Activated CD8-positive, alpha-beta memory T cell treated with anti-CD3 and anti-CD28 coated beads, Interleukin-2, amount 10 ng/mL, durations not matched to agents 7 days and 5 days (primary cell): ENCODE data around the gene EML5. TPM values are rescaled to one million over a fixed set of nuclear protein-coding genes. Genes with fewer than 3 reads are reported as not detected.
"Not testable (repeated sequence)": the region's sequence is repeated elsewhere in the genome, so short reads cannot be mapped to it uniquely, and the experiment has no call there.

Experiments used
- ATAC-seq: fragments of 150-1000 bp; cut with Tn5 transposase; one replicate; pipeline ENCODE4 v1.10.0; 2021; ENCODE audit warnings: moderate library complexity
- CTCF ChIA-PET: fragments of 350-600 bp; sonication (Branson Sonifier 250); formaldehyde crosslinking; loops from one replicate; lab custom pipeline; 2021; ENCODE audit warnings: antibody characterized with exemption; lab: Charles Lee
- DNase-seq: peaks from one replicate; pipeline ENCODE4 v3.0.0-alpha.2; 2020
- H3K27ac Mint-ChIP-seq: one replicate; pipeline ENCODE4 v1.8.0; 2021; ENCODE audit warnings: mild to moderate bottlenecking, mixed read lengths
- H3K27me3 Mint-ChIP-seq: one replicate; pipeline ENCODE4 v1.8.0; 2021; ENCODE audit warnings: mixed read lengths
- H3K36me3 Mint-ChIP-seq: one replicate; pipeline ENCODE4 v1.8.0; 2021; ENCODE audit warnings: mild to moderate bottlenecking, mixed read lengths
- H3K4me1 Mint-ChIP-seq: one replicate; pipeline ENCODE4 v1.8.0; 2021; ENCODE audit warnings: mixed read lengths
- H3K4me3 Mint-ChIP-seq: one replicate; pipeline ENCODE4 v1.8.0; 2021; ENCODE audit warnings: mild to moderate bottlenecking, moderate library complexity, mixed read lengths
- H3K9me3 Mint-ChIP-seq: one replicate; pipeline ENCODE4 v1.8.0; 2022; ENCODE audit warnings: low read depth, mixed read lengths
- total RNA-seq, 2 experiments: library from RNA; stranded (reverse); gene quantifications; one replicate each; pipeline ENCODE4 v1.2.3, GENCODE V29; 2021

EML5 gene
- total RNA-seq, 2 experiments from 2014 or later: 2.3 to 3.7 TPM

DNA sequence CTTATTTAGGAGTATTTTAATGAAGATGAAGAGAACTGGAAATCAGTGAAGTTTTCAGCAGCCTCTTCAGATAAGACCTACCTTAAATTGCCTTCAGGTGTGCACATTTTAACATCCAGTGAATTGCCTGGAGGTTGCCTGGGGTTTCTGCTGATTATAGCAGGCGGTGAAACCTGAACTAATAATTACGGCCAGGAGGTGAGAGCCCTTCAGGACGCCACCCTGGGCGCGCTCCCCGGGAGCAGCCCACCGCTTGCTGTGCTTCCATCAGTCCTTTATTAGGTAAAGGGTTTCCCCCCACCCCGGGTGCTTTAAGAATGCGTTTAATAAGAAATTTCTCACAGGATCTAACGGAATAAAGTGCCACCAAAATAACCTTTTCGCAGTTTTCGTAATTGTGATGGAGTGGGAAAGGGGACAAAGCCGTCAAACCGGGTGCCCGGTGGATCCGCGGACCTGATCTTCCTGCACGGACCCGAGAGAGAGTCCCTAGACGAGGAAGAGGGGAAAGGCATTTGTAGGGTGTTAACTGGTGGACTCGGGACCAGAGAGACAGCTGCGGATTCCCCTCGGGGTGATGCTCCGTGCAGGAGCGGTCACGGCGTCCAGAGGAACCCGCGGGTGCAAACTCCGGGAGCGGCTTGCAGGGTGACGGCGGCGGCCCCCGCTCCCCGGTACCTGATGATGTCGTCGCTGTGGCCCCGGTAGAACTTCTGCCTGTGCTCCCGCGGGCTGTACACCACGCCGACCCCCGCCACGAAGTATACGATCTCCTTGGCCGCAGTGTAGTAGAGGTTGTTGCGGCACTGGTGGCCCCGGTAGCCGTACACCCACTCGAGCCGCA, 902 bp downstream of the EML5 start:
- CTCF ChIA-PET: interaction anchor here (1.2 to 1.6 kb wide), 4 partner anchors 33 to 124 kb away, joined by 3 to 8 read pairs (median 3); no protein-coding TSS in a partner anchor
- Mint-ChIP-seq H3K4me1 (peaks cover 22% of the 10 kb centered on the region), H3K27ac (peak overlapping the region; percentile 59), H3K27me3 (peaks cover 35% of the 10 kb centered on the region), H3K4me3 (peak overlapping the region; percentile 84), H3K36me3 (peaks cover 3% of the 10 kb centered on the region), H3K9me3 (no peaks in the 10 kb centered on the region)
- DNase-seq: peak; percentile 47
- no peak for ATAC-seq

DNA sequence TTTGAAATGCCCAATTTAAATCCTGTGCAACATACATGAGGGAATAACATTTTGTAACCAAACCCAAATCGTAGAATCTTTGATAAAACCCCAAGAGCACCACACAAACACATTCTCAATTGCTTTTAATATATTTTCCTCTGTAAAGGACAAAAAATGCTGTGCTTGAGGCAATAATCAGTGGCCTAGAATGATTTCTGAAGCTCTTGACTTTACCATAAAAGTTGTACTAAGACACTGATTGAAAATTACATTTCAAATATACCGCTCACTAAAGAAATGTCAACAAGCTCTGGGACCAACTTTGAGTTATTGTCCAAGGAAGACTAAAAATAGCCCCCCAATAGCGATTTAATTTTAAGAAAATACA, 1.5 kb downstream of the EML5 start:
- peaks cover 22% of the 10 kb centered on the region for H3K4me1 Mint-ChIP-seq

DNA sequence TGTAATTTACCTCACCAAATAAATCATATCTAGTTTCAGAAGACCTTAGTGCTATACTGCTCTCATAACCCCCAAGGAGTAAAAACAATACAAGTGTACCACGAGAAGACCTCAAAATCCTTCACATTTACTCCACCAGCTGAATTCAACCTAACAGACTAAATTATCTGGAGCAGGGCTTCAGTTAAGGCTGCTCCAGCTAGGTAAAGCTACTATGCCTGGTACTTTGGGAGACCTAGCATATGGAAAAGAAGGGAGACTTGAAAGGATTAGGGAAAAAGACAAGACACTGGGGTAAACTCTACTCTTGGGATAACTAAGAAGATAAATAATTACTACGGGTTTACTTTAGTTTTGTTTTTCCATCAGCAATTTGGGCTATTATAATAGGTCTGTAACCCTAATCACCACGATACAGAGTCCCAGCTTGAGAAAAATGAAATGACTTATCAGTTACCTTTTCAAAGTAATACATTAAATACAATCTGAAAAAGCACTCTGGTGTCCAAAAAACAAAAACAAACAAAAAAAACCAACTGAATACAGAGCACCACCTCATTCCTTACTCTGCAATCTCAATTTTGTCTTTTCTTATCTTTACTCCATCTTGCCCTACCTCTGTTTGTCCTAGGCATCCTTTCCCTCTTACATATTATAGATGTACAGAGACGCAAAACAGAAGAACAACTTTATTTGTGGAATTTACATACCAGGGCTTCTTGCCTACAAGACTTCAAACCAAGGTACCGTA, 2.1 kb downstream of the EML5 start:
- Mint-ChIP-seq H3K36me3 (peaks cover 10% of the 10 kb centered on the region), H3K9me3 (no peaks in the 10 kb centered on the region), H3K27ac (peak overlapping the region; percentile 3), H3K4me1 (peaks cover 22% of the 10 kb centered on the region), H3K27me3 (peaks cover 35% of the 10 kb centered on the region), H3K4me3 (peak overlapping the region; percentile 84)
- no peak for ATAC-seq
- DNase-seq: no peak
- CTCF ChIA-PET: interaction anchor here (1.3 to 1.4 kb wide), 2 partner anchors 34 to 123 kb away, joined by 3 read pairs; no protein-coding TSS in a partner anchor

More for the DNA sequence above, 1.5 kb downstream of the EML5 start:
- Mint-ChIP-seq H3K27me3 (peaks cover 35% of the 10 kb centered on the region), H3K4me3 (peak overlapping the region; percentile 84), H3K9me3 (no peaks in the 10 kb centered on the region), H3K36me3 (peaks cover 6% of the 10 kb centered on the region), H3K27ac (no peak overlapping the region)
- CTCF ChIA-PET: interaction anchor here (1.3 to 1.4 kb wide), 2 partner anchors 34 to 124 kb away, joined by 3 read pairs; no protein-coding TSS in a partner anchor
- DNase-seq (no peak), ATAC-seq (no peak)

DNA sequence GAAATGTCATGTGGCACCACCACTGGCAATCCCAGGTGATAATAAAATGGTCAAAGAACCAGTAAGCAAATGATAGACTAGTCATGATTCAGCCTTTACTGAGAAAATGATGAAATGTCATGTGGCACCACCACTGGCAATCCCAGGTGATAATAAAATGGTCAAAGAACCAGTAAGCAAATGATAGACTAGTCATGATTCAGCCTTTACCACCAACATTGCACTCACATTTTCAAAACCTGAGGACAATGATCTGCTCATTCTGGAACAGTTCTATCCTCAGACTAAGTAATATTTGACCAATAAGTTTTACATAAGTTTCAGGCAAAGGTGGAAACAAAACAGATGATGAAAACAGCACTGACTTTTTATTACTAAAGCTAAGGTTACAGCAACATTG, 3.2 kb downstream of the EML5 start:
- ATAC-seq, H3K4me3 Mint-ChIP-seq, H3K27ac Mint-ChIP-seq, CTCF ChIA-PET, DNase-seq, H3K9me3 Mint-ChIP-seq: not testable (repeated sequence)
- Mint-ChIP-seq H3K27me3 (peaks cover 26% of the 10 kb centered on the region), H3K36me3 (peaks cover 14% of the 10 kb centered on the region), H3K4me1 (peaks cover 22% of the 10 kb centered on the region)

DNA sequence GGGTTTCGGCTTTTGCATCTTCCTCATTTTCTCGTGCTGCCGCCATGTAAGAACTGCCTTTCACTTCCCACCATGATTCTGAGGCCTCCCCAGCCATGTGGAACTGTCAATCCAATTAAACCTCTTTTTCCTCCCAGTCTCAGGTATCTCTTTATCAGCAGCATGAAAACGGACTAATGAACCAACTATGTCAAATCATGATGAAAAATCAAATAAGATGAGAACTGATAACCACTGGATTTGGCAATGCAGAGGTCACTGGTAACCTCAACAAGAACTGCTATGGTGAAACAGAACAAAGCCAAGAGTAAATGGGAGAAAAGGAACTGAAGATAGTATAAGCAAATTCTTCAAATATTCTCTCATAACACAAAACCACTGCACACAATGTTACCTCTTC, 6.0 kb downstream of the EML5 start:
- H3K27me3 Mint-ChIP-seq: peaks cover 15% of the 10 kb centered on the region
- H3K27ac Mint-ChIP-seq: no peak overlapping the region
- CTCF ChIA-PET: no interaction called here
- DNase-seq (no peak), ATAC-seq (no peak)
- no peak overlapping the region for H3K4me3 Mint-ChIP-seq
- H3K9me3 Mint-ChIP-seq: peaks cover 9% of the 10 kb centered on the region
- H3K4me1 Mint-ChIP-seq: peaks cover 20% of the 10 kb centered on the region
- peaks cover 27% of the 10 kb centered on the region for H3K36me3 Mint-ChIP-seq

DNA sequence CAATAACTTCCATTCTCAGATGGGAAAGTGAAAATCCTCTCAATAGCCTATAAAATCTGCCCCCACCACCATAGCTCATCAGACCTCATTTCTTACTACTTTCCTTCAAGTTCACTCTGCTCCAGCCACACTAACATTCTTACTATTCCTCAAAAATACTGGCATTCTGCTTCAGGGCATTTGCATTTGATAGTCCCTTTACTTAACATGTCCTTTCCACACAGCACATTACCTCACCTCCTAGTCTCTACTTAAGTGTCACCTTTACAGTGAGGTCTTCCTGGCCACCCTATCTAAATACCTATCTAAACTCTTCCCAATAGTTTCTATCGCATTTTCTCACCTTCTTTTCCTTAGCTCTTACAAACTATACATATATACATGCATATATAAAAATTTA, 6.8 kb downstream of the EML5 start:
- peaks cover 12% of the 10 kb centered on the region for H3K4me1 Mint-ChIP-seq
- peaks cover 32% of the 10 kb centered on the region for H3K36me3 Mint-ChIP-seq
- DNase-seq (no peak), ATAC-seq (no peak)
- CTCF ChIA-PET: no interaction called here
- no peak overlapping the region for H3K27ac Mint-ChIP-seq
- H3K27me3 Mint-ChIP-seq: peaks cover 7% of the 10 kb centered on the region
- peaks cover 9% of the 10 kb centered on the region for H3K9me3 Mint-ChIP-seq
- H3K4me3 Mint-ChIP-seq: no peak overlapping the region

DNA sequence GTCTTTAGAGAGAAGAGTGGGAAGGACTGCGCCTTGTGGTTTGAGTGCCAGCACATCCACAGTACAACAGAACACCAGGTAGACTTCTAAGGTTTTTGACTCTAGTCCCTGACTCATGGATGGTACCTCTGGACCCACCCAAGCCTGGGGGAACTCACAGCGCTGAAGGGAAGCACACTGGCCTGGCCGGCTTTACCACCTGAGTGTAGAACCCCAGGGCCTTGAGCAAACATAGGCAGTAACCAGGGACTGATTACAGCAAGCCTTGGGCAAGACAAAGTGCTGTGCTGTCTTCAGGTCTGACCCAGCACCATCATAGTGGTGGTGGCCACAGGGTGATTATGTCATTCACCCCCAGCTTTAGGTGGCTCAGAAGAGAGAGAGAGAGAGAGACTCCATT, 17.2 kb downstream of the EML5 start:
- peaks cover 3% of the 10 kb centered on the region for H3K9me3 Mint-ChIP-seq
- H3K4me3 Mint-ChIP-seq: no peak overlapping the region
- no peaks in the 10 kb centered on the region for H3K4me1 Mint-ChIP-seq
- H3K27me3 Mint-ChIP-seq: no peaks in the 10 kb centered on the region
- ATAC-seq (no peak), DNase-seq (no peak)
- H3K27ac Mint-ChIP-seq: no peak overlapping the region
- CTCF ChIA-PET: no interaction called here
- H3K36me3 Mint-ChIP-seq: peaks cover 3% of the 10 kb centered on the region

DNA sequence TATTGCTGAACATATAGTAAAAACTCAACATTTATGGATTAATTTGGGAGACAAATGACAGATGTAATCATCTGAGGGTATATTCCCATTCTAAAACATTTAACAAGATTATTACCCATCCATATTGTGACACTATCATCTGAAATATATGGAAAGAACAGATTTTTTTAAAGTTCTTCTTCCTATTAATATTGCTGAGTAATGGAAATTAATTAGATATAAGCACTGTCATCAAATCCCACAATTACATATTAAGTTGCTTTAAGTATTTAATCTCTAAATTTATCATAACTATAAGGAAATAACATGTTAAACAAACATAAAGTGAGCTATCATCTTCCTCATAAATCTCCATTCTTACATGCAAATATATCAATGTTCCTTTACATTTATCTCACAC, 22.0 kb downstream of the EML5 start:
- Mint-ChIP-seq H3K27ac (no peak overlapping the region), H3K36me3 (peaks cover 6% of the 10 kb centered on the region), H3K4me3 (no peak overlapping the region), H3K9me3 (peaks cover 9% of the 10 kb centered on the region), H3K4me1 (no peaks in the 10 kb centered on the region), H3K27me3 (no peaks in the 10 kb centered on the region)
- no peak for ATAC-seq
- CTCF ChIA-PET: no interaction called here
- no peak for DNase-seq

DNA sequence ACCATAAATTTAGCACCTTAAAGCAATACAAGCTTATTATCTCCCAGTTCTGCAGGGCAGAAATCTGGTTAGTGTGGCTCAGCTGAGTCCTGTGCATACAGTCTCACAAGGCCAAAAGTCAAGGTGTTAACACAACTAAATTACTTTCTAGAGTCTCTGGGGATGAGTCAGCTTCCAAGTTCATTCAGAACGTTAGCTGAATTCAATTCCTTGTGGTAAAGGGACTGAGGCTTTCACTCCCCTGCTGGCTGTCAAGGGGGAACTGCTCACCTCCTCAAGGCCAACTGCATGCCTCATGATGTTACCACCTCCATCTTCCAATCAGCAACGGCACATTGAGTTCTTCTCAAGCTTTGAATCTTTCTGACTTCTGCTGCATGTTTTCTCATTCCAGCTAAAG, 27.6 kb downstream of the EML5 start:
- Mint-ChIP-seq H3K9me3 (peaks cover 8% of the 10 kb centered on the region), H3K27me3 (no peaks in the 10 kb centered on the region), H3K27ac (no peak overlapping the region), H3K4me1 (no peaks in the 10 kb centered on the region), H3K4me3 (no peak overlapping the region), H3K36me3 (peaks cover 9% of the 10 kb centered on the region)
- ATAC-seq (no peak), DNase-seq (no peak)
- CTCF ChIA-PET: no interaction called here

DNA sequence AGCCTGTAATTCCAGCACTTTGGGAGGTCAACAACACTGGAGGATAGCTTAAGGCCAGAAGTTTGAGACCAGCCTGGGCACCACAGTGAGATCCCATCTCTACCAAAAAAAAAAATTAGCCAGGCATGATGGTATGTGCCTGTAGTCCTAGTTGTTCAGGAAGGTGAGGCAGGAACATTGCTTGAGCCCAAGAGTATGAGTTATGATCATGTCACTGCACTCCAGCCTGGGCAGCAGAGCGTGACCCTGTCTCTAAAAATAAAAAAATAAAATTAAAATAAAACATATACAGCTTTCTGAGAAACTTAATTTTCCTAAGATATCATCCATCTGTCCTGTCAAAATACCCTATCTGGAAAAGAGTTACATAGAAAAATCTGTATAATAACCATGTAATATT, 38.9 kb downstream of the EML5 start:
- CTCF ChIA-PET: no interaction called here
- Mint-ChIP-seq H3K9me3 (no peaks in the 10 kb centered on the region), H3K27ac (no peak overlapping the region), H3K4me3 (no peak overlapping the region), H3K27me3 (no peaks in the 10 kb centered on the region), H3K4me1 (no peaks in the 10 kb centered on the region), H3K36me3 (peaks cover 1% of the 10 kb centered on the region)
- no peak for ATAC-seq
- DNase-seq: no peak

DNA sequence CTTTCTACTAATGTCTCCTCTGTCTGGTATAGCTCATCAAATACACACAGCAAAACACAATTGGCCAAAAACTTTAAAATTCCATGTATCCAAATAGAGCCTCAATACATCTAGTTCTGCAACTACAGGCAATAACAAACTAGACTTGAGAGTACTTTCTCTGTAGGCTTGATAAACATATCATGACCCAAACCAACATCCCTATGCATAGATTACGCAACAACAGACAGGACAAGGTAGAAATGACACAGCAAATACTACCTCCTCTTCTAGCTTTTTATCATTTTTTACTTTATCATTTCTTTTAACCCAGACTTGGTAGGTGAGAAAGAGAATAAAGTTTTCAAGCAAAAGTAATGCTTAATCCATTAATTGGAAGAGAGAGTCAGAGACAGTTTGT, 41.8 kb downstream of the EML5 start:
- ATAC-seq: no peak
- H3K27me3 Mint-ChIP-seq: no peaks in the 10 kb centered on the region
- CTCF ChIA-PET: no interaction called here
- H3K36me3 Mint-ChIP-seq: peaks cover 1% of the 10 kb centered on the region
- H3K4me1 Mint-ChIP-seq: no peaks in the 10 kb centered on the region
- DNase-seq: no peak
- no peak overlapping the region for H3K4me3 Mint-ChIP-seq
- H3K27ac Mint-ChIP-seq: no peak overlapping the region
- no peaks in the 10 kb centered on the region for H3K9me3 Mint-ChIP-seq

DNA sequence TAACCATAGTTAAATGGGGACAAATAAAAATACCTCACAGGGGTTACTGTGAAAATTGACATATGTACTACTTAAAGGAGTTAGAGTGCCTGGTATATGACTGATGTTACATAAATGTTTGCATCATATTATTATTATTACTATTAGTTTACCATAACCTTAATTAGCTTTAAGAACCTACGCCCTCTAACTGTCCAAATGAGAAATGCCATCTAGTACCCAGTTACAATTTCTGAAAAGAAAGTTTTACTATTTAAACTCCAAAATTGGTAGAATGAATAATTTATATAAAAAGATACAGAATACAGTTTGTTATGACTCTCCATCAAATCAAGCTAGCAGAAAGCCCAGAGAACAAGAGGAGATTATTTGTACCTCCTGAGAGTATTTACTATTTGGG, 42.3 kb downstream of the EML5 start:
- DNase-seq: no peak
- CTCF ChIA-PET: no interaction called here
- Mint-ChIP-seq H3K36me3 (no peaks in the 10 kb centered on the region), H3K4me1 (no peaks in the 10 kb centered on the region), H3K9me3 (no peaks in the 10 kb centered on the region), H3K27me3 (no peaks in the 10 kb centered on the region), H3K4me3 (no peak overlapping the region), H3K27ac (no peak overlapping the region)
- ATAC-seq: no peak

DNA sequence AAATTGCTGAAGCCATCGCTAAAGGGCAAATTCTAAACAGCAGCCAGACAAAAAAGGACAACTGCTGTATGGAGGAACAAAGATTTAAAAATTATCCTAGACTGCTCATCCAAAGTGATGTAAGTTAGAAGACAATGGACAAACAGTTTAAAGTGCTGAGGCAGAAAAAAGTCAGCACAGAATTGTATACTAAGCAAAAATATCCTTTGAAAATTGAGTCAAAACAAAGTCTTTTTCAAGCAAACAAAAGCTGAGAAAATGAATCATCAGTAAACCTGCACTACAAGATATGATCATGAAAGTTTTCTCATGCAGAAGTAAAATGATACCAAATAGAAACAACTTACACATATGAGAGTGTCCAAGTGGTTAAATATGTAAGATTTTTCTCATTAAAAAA, 43.6 kb downstream of the EML5 start:
- no peak overlapping the region for H3K27ac Mint-ChIP-seq
- no peaks in the 10 kb centered on the region for H3K9me3 Mint-ChIP-seq
- H3K36me3 Mint-ChIP-seq: no peaks in the 10 kb centered on the region
- H3K4me1 Mint-ChIP-seq: no peaks in the 10 kb centered on the region
- CTCF ChIA-PET: no interaction called here
- ATAC-seq (no peak), DNase-seq (no peak)
- no peaks in the 10 kb centered on the region for H3K27me3 Mint-ChIP-seq
- no peak overlapping the region for H3K4me3 Mint-ChIP-seq

DNA sequence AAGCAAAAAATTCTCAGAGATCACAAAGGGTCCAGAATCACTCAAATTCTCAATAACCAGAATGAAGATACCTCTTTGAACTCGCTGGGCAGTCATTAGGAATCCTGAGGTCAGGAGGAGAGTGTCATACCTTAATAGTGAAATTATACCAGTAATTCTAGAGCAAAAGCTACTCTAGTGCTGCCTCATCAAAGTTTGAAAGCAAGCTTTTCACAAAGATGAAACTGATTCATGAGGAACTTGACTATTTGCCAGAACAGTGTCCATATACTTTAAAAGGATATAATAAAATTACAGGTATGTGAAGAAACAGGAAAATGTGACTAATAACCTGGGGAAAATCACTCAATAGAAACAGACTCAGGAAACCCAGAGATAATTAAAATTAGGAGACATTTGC, 44.5 kb downstream of the EML5 start:
- DNase-seq: no peak
- Mint-ChIP-seq H3K36me3 (no peaks in the 10 kb centered on the region), H3K9me3 (no peaks in the 10 kb centered on the region), H3K27me3 (no peaks in the 10 kb centered on the region), H3K4me1 (no peaks in the 10 kb centered on the region), H3K27ac (no peak overlapping the region), H3K4me3 (no peak overlapping the region)
- CTCF ChIA-PET: no interaction called here
- ATAC-seq: no peak
